ENCODE measurements around the gene CELF6. TPM values are rescaled to one million over a fixed set of nuclear protein-coding genes. Genes with fewer than 3 reads are reported as not detected.

CELF6 gene
- total RNA-seq, 1 donor from 2014 or later = 0.21 TPM

DNA sequence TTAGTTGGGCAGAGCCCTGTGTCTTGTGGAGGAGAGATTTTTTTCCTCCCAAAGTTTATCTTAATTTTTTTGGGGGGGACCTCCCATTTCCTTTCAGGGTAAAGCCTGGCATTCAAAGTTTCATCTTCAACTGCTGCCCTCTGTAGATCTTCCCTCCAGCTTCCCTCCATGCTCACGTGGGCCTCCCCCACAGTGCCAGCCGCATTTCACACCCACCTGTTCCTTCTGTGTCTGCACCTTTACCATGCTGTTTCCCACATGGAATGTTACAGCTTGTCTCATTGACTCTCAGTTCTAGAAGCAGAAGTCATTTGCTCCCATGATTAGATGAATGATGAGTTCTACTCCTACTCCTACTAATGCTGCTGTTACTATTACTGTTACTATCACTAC, 6.5 kb downstream of the CELF6 start:
- no peaks in the 10 kb centered on the region for H3K36me3 Mint-ChIP-seq (ENCODE audit: low read depth, unreplicated experiment)
- H3K4me3 Mint-ChIP-seq (ENCODE audit: unreplicated experiment) = no peak overlapping the region
- H3K9me3 Mint-ChIP-seq (ENCODE audit: unreplicated experiment) = no peaks in the 10 kb centered on the region
- no peak overlapping the region for H3K27ac Mint-ChIP-seq (ENCODE audit: unreplicated experiment)
- TF ChIP-seq, protein P1, sequence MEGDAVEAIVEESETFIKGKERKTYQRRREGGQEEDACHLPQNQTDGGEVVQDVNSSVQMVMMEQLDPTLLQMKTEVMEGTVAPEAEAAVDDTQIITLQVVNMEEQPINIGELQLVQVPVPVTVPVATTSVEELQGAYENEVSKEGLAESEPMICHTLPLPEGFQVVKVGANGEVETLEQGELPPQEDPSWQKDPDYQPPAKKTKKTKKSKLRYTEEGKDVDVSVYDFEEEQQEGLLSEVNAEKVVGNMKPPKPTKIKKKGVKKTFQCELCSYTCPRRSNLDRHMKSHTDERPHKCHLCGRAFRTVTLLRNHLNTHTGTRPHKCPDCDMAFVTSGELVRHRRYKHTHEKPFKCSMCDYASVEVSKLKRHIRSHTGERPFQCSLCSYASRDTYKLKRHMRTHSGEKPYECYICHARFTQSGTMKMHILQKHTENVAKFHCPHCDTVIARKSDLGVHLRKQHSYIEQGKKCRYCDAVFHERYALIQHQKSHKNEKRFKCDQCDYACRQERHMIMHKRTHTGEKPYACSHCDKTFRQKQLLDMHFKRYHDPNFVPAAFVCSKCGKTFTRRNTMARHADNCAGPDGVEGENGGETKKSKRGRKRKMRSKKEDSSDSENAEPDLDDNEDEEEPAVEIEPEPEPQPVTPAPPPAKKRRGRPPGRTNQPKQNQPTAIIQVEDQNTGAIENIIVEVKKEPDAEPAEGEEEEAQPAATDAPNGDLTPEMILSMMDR (IDR thresholded peaks at IDR 0.05; ENCODE audit: unreplicated experiment) = no peak
- peaks cover 10% of the 10 kb centered on the region for H3K27me3 Mint-ChIP-seq (ENCODE audit: unreplicated experiment)
- no peaks in the 10 kb centered on the region for H3K4me1 Mint-ChIP-seq (ENCODE audit: unreplicated experiment)
- DNase-seq (ENCODE audit: low spot score) = no peak

GRCh38 chr15:72312605-72313447, 7.1 kb downstream of the CELF6 start:
- Mint-ChIP-seq H3K27me3 (ENCODE audit: unreplicated experiment) (peaks cover 10% of the 10 kb centered on the region), H3K4me1 (ENCODE audit: unreplicated experiment) (no peaks in the 10 kb centered on the region), H3K4me3 (ENCODE audit: unreplicated experiment) (no peak overlapping the region), H3K9me3 (ENCODE audit: unreplicated experiment) (no peaks in the 10 kb centered on the region), H3K36me3 (ENCODE audit: low read depth, unreplicated experiment) (no peaks in the 10 kb centered on the region), H3K27ac (ENCODE audit: unreplicated experiment) (no peak overlapping the region)
- peak; percentile 75 for DNase-seq (ENCODE audit: low spot score)
- TF ChIP-seq, protein P1 (IDR thresholded peaks at IDR 0.05; ENCODE audit: unreplicated experiment) = peak; percentile 69

DNA sequence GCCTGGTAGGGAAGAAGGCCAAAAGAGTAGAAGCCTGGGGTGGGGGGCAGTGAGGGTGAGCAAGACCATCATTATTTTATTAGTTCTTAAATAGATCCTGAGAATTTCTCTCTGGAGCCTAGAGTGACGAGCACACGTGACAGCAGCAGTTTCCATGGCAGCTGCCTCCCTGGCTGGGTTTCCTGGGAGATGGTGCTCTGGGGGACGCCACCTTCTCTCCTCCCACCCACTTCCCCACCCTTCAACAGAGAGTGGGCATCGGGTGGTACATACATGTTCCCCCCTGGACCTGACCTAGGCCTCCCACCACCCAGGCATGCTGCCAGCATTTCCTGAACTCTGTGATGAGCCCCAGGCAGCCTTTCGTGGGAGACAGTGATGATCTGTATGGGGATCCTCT, 12.9 kb downstream of the CELF6 start:
- TF ChIP-seq, protein P1 (IDR thresholded peaks at IDR 0.05; ENCODE audit: unreplicated experiment) = no peak
- H3K4me1 Mint-ChIP-seq (ENCODE audit: unreplicated experiment) = peaks cover 4% of the 10 kb centered on the region
- H3K9me3 Mint-ChIP-seq (ENCODE audit: unreplicated experiment) = no peaks in the 10 kb centered on the region
- H3K27ac Mint-ChIP-seq (ENCODE audit: unreplicated experiment) = no peak overlapping the region
- H3K4me3 Mint-ChIP-seq (ENCODE audit: unreplicated experiment) = no peak overlapping the region
- H3K27me3 Mint-ChIP-seq (ENCODE audit: unreplicated experiment) = peaks cover 10% of the 10 kb centered on the region
- no peak for DNase-seq (ENCODE audit: low spot score)
- no peaks in the 10 kb centered on the region for H3K36me3 Mint-ChIP-seq (ENCODE audit: low read depth, unreplicated experiment)

DNA sequence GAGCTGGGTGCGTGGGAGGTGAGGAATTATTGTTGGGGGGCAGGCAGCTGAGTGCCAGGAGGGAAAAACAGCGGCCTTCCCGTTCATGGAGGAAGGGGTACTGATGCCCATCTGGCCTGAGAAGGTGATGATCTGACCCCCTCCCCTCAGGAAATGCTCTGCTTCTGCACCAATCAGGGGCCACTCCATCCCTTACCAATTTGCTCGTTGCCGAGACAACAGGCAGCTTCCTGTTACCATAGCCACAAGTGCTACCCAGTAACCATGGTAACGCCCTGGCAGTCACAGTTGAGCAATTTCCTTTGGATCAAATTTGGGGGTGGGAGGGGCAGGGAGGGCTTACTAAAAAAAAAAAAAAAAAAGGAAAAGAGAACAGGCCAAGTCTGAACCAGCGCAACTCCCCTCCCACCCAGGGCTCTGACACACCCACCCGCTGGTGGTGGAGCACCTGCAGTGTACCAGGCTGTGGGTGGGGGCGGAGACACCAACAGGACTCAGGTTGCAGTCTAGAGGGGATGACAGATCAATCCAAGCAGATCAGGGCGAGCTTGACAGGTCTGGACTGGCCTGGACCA, 13.7 kb downstream of the CELF6 start:
- Mint-ChIP-seq H3K4me3 (ENCODE audit: unreplicated experiment) (no peak overlapping the region), H3K4me1 (ENCODE audit: unreplicated experiment) (peaks cover 4% of the 10 kb centered on the region), H3K36me3 (ENCODE audit: low read depth, unreplicated experiment) (no peaks in the 10 kb centered on the region), H3K27me3 (ENCODE audit: unreplicated experiment) (peaks cover 10% of the 10 kb centered on the region), H3K9me3 (ENCODE audit: unreplicated experiment) (no peaks in the 10 kb centered on the region), H3K27ac (ENCODE audit: unreplicated experiment) (peak overlapping the region; percentile 42)
- TF ChIP-seq, protein P1 (IDR thresholded peaks at IDR 0.05; ENCODE audit: unreplicated experiment) = no peak
- DNase-seq (ENCODE audit: low spot score) = peak; percentile 58

DNA sequence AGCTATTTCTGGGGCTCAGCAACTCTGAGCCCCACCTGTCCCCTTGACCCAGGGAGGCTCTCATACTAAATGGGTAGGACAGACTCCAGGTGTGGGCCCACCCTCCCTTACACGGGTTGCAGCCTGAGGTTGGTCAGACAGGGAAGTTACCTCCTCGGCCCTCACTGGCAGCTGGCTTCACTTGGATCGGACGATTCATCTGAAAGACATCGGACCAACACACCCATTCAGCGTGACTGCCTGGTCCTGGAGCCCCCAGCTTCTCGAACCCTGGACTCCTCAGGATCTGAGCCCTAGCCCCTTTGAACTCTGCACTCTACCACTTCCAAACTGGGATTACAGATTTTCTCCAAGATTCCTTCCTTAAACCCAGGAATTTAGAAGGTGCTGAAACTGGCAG, 15.4 kb downstream of the CELF6 start:
- peaks cover 4% of the 10 kb centered on the region for H3K4me1 Mint-ChIP-seq (ENCODE audit: unreplicated experiment)
- peaks cover 10% of the 10 kb centered on the region for H3K27me3 Mint-ChIP-seq (ENCODE audit: unreplicated experiment)
- no peaks in the 10 kb centered on the region for H3K9me3 Mint-ChIP-seq (ENCODE audit: unreplicated experiment)
- no peaks in the 10 kb centered on the region for H3K36me3 Mint-ChIP-seq (ENCODE audit: low read depth, unreplicated experiment)
- no peak for DNase-seq (ENCODE audit: low spot score)
- TF ChIP-seq, protein P1 (IDR thresholded peaks at IDR 0.05; ENCODE audit: unreplicated experiment) = no peak
- no peak overlapping the region for H3K4me3 Mint-ChIP-seq (ENCODE audit: unreplicated experiment)
- H3K27ac Mint-ChIP-seq (ENCODE audit: unreplicated experiment) = no peak overlapping the region

All from endothelial cell (in vitro differentiated cells).